ENCODE data around the gene STUM.

STUM gene

GRCh38 chr1:226641671-226642231, 93.2 kb downstream of the STUM start:
- H2BK5ac ChIP-seq (ENCODE audit: low read length): no peak overlapping the region
- peak overlapping the region; percentile 57 for H3K14ac ChIP-seq (ENCODE audit: low read length)
- H3K4me1 ChIP-seq (ENCODE audit: control insufficient read depth in 2 of 2, insufficient read depth in 1 of 2, low read depth in 1 of 2, low read length in 2 of 2): peaks cover 12 to 23% of the 10 kb centered on the region in 2 donors
- H3K36me3 ChIP-seq (replicated peaks in 1 of 2; ENCODE audit: control insufficient read depth in 2 of 2, insufficient read depth in 2 of 2, low read length in 2 of 2): peaks cover 0 to 15% of the 10 kb centered on the region in 2 donors
- no peak for DNase-seq (ENCODE audit: low spot score)
- no peaks in the 10 kb centered on the region for H3K79me1 ChIP-seq (ENCODE audit: low read depth, low read length)
- H3K4me2 ChIP-seq (ENCODE audit: insufficient read depth, low read length, poor library complexity, severe bottlenecking): no peak overlapping the region
- H2BK120ac ChIP-seq (ENCODE audit: low read depth, low read length): peak overlapping the region; percentile 57
- peak overlapping the region; percentile 10 for H2AK5ac ChIP-seq (ENCODE audit: low read depth, low read length)
- no peak overlapping the region for H3K27ac ChIP-seq (replicated peaks; ENCODE audit: low read length)
- H3K4me3 ChIP-seq (ENCODE audit: low read length in 2 of 2): no peak overlapping the region
- H3K18ac ChIP-seq (ENCODE audit: low read length): peak overlapping the region; percentile 65
- peak overlapping the region; percentile 84 for H2BK15ac ChIP-seq (ENCODE audit: low read length)
- H2BK12ac ChIP-seq (ENCODE audit: low read length): no peak overlapping the region
- H3K9ac ChIP-seq (ENCODE audit: low read depth, low read length, poor library complexity): no peak overlapping the region
- H4K8ac ChIP-seq (ENCODE audit: low read depth, low read length): no peak overlapping the region
- no peaks in the 10 kb centered on the region for H3K9me3 ChIP-seq (replicated peaks in 1 of 2; ENCODE audit: control insufficient read depth in 2 of 2, insufficient read depth in 1 of 2, low read depth in 1 of 2, low read length in 2 of 2)
- no peak overlapping the region for H3K4ac ChIP-seq (ENCODE audit: low read length)
- WGBS, 2 donors (ENCODE audit: extremely low coverage in 2 of 2, insufficient read length in 2 of 2, insufficient replicate concordance in 1 of 2): no CpG with 5 or more reads among the region's 23 CpGs
- no peak overlapping the region for H4K91ac ChIP-seq (ENCODE audit: low read depth, low read length, poor library complexity)
- H3K27me3 ChIP-seq (ENCODE audit: control insufficient read depth in 3 of 3, insufficient read depth in 3 of 3, low read depth in 1 of 3, low read length in 3 of 3): no peaks in the 10 kb centered on the region
- no peak overlapping the region for H3K23ac ChIP-seq (ENCODE audit: low read depth, low read length, poor library complexity)
- H2AFZ ChIP-seq (ENCODE audit: low read length): no peak overlapping the region

GRCh38 chr1:226642421-226642820, 93.9 kb downstream of the STUM start:
- H4K8ac ChIP-seq (ENCODE audit: low read depth, low read length): no peak overlapping the region
- H3K9ac ChIP-seq (ENCODE audit: low read depth, low read length, poor library complexity): no peak overlapping the region
- H3K4ac ChIP-seq (ENCODE audit: low read length): no peak overlapping the region
- peaks cover 3 to 17% of the 10 kb centered on the region in 2 donors for H3K36me3 ChIP-seq (replicated peaks in 1 of 2; ENCODE audit: control insufficient read depth in 2 of 2, insufficient read depth in 2 of 2, low read length in 2 of 2)
- DNase-seq (ENCODE audit: low spot score): no peak
- no peaks in the 10 kb centered on the region for H3K79me1 ChIP-seq (ENCODE audit: low read depth, low read length)
- no peak overlapping the region for H3K27ac ChIP-seq (replicated peaks; ENCODE audit: low read length)
- H2BK12ac ChIP-seq (ENCODE audit: low read length): no peak overlapping the region
- H3K4me3 ChIP-seq (ENCODE audit: low read length in 2 of 2): no peak overlapping the region
- H3K14ac ChIP-seq (ENCODE audit: low read length): no peak overlapping the region
- WGBS, 2 donors (ENCODE audit: extremely low coverage in 2 of 2, insufficient read length in 2 of 2, insufficient replicate concordance in 1 of 2): no CpG with 5 or more reads among the region's 8 CpGs
- no peak overlapping the region for H3K23ac ChIP-seq (ENCODE audit: low read depth, low read length, poor library complexity)
- peak overlapping the region; percentile 20 for H4K91ac ChIP-seq (ENCODE audit: low read depth, low read length, poor library complexity)
- H2BK120ac ChIP-seq (ENCODE audit: low read depth, low read length): no peak overlapping the region
- H2AK5ac ChIP-seq (ENCODE audit: low read depth, low read length): peak overlapping the region; percentile 81
- H3K4me1 ChIP-seq (ENCODE audit: control insufficient read depth in 2 of 2, insufficient read depth in 1 of 2, low read depth in 1 of 2, low read length in 2 of 2): peaks cover 12 to 23% of the 10 kb centered on the region in 2 donors
- no peak overlapping the region for H3K4me2 ChIP-seq (ENCODE audit: insufficient read depth, low read length, poor library complexity, severe bottlenecking)
- no peaks in the 10 kb centered on the region for H3K9me3 ChIP-seq (replicated peaks in 1 of 2; ENCODE audit: control insufficient read depth in 2 of 2, insufficient read depth in 1 of 2, low read depth in 1 of 2, low read length in 2 of 2)
- peak overlapping the region; percentile 44 for H2BK5ac ChIP-seq (ENCODE audit: low read length)
- H3K18ac ChIP-seq (ENCODE audit: low read length): peak overlapping the region; percentile 89
- no peak overlapping the region for H2AFZ ChIP-seq (ENCODE audit: low read length)
- no peaks in the 10 kb centered on the region for H3K27me3 ChIP-seq (ENCODE audit: control insufficient read depth in 3 of 3, insufficient read depth in 3 of 3, low read depth in 1 of 3, low read length in 3 of 3)
- peak overlapping the region; percentile 39 for H2BK15ac ChIP-seq (ENCODE audit: low read length)

GRCh38 chr1:226643177-226643576, 94.6 kb downstream of the STUM start:
- Histone ChIP-seq H2AK5ac (ENCODE audit: low read depth, low read length) (no peak overlapping the region), H3K18ac (ENCODE audit: low read length) (peak overlapping the region; percentile 89), H3K27me3 (ENCODE audit: control insufficient read depth in 3 of 3, insufficient read depth in 3 of 3, low read depth in 1 of 3, low read length in 3 of 3) (no peaks in the 10 kb centered on the region), H3K79me1 (ENCODE audit: low read depth, low read length) (no peaks in the 10 kb centered on the region), H3K36me3 (replicated peaks in 1 of 2; ENCODE audit: control insufficient read depth in 2 of 2, insufficient read depth in 2 of 2, low read length in 2 of 2) (peaks cover 8 to 25% of the 10 kb centered on the region in 2 donors), H3K4me3 (ENCODE audit: low read length in 2 of 2) (no peak overlapping the region), H2BK5ac (ENCODE audit: low read length) (peak overlapping the region; percentile 44), H3K4me2 (ENCODE audit: insufficient read depth, low read length, poor library complexity, severe bottlenecking) (no peak overlapping the region), H2BK15ac (ENCODE audit: low read length) (peak overlapping the region; percentile 91), H2BK120ac (ENCODE audit: low read depth, low read length) (no peak overlapping the region), H3K27ac (replicated peaks; ENCODE audit: low read length) (peak overlapping the region; percentile 43), H3K4ac (ENCODE audit: low read length) (no peak overlapping the region), H3K4me1 (ENCODE audit: control insufficient read depth in 2 of 2, insufficient read depth in 1 of 2, low read depth in 1 of 2, low read length in 2 of 2) (peaks cover 12 to 23% of the 10 kb centered on the region in 2 donors), H4K8ac (ENCODE audit: low read depth, low read length) (no peak overlapping the region), H3K23ac (ENCODE audit: low read depth, low read length, poor library complexity) (peak overlapping the region; percentile 44), H2AFZ (ENCODE audit: low read length) (no peak overlapping the region), H3K9ac (ENCODE audit: low read depth, low read length, poor library complexity) (peak overlapping the region; percentile 32), H3K9me3 (replicated peaks in 1 of 2; ENCODE audit: control insufficient read depth in 2 of 2, insufficient read depth in 1 of 2, low read depth in 1 of 2, low read length in 2 of 2) (no peaks in the 10 kb centered on the region), H3K14ac (ENCODE audit: low read length) (no peak overlapping the region), H4K91ac (ENCODE audit: low read depth, low read length, poor library complexity) (peak overlapping the region; percentile 49), H2BK12ac (ENCODE audit: low read length) (no peak overlapping the region)
- WGBS, 2 donors (ENCODE audit: extremely low coverage in 2 of 2, insufficient read length in 2 of 2, insufficient replicate concordance in 1 of 2): no CpG with 5 or more reads among the region's 9 CpGs
- DNase-seq (ENCODE audit: low spot score): no peak

- Histone ChIP-seq H3K4ac (ENCODE audit: low read length) (peak overlapping the region; percentile 81), H2BK15ac (ENCODE audit: low read length) (peak overlapping the region; percentile 91), H2AK5ac (ENCODE audit: low read depth, low read length) (peak overlapping the region; percentile 48), H4K8ac (ENCODE audit: low read depth, low read length) (peak overlapping the region; percentile 52), H3K36me3 (replicated peaks in 1 of 2; ENCODE audit: control insufficient read depth in 2 of 2, insufficient read depth in 2 of 2, low read length in 2 of 2) (peaks cover 8 to 23% of the 10 kb centered on the region in 2 donors), H3K23ac (ENCODE audit: low read depth, low read length, poor library complexity) (peak overlapping the region; percentile 90), H3K27me3 (ENCODE audit: control insufficient read depth in 3 of 3, insufficient read depth in 3 of 3, low read depth in 1 of 3, low read length in 3 of 3) (no peaks in the 10 kb centered on the region), H3K4me1 (ENCODE audit: control insufficient read depth in 2 of 2, insufficient read depth in 1 of 2, low read depth in 1 of 2, low read length in 2 of 2) (peaks cover 12 to 23% of the 10 kb centered on the region in 2 donors), H2BK12ac (ENCODE audit: low read length) (peak overlapping the region; percentile 67), H2BK120ac (ENCODE audit: low read depth, low read length) (no peak overlapping the region), H3K14ac (ENCODE audit: low read length) (peak overlapping the region; percentile 79), H3K4me2 (ENCODE audit: insufficient read depth, low read length, poor library complexity, severe bottlenecking) (no peak overlapping the region), H3K4me3 (ENCODE audit: low read length in 2 of 2) (peak overlapping the region in 1 of 2 donors; percentile 60), H3K9ac (ENCODE audit: low read depth, low read length, poor library complexity) (no peak overlapping the region), H4K91ac (ENCODE audit: low read depth, low read length, poor library complexity) (peak overlapping the region; percentile 31), H2AFZ (ENCODE audit: low read length) (no peak overlapping the region), H3K9me3 (replicated peaks in 1 of 2; ENCODE audit: control insufficient read depth in 2 of 2, insufficient read depth in 1 of 2, low read depth in 1 of 2, low read length in 2 of 2) (no peaks in the 10 kb centered on the region), H3K18ac (ENCODE audit: low read length) (peak overlapping the region; percentile 82), H2BK5ac (ENCODE audit: low read length) (peak overlapping the region; percentile 71), H3K79me1 (ENCODE audit: low read depth, low read length) (no peaks in the 10 kb centered on the region), H3K27ac (replicated peaks; ENCODE audit: low read length) (peak overlapping the region; percentile 21)
- WGBS, 2 donors (ENCODE audit: extremely low coverage in 2 of 2, insufficient read length in 2 of 2, insufficient replicate concordance in 1 of 2): no CpG with 5 or more reads among the region's 18 CpGs
- DNase-seq (ENCODE audit: low spot score): no peak
These were observed 95.3 kb downstream of the STUM start for GRCh38 chr1:226643611-226644540.

Measured in neuronal stem cell (in vitro differentiated cells).